SK-N-SH treated with all-trans-retinoic acid at 6 μM for 48 hours (cell line): ENCODE results near the gene ANO6.

Experiments
- ATAC-seq: fragments of 200-7000 bp; cut with Tn5 transposase; 3 replicates; pipeline ENCODE4 v1.9.1; 2020; ENCODE audit warnings: mild to moderate bottlenecking, moderate library complexity
- ARNTL ChIP-seq: fragments of 450-650 bp; formaldehyde crosslinking; IDR thresholded peaks from 2 replicates; pipeline ENCODE4 v1.5.0; 2020; ENCODE audit warnings: low read depth, mild to moderate bottlenecking, moderate library complexity, borderline replicate concordance
- CREB5 ChIP-seq: fragments of 250-450 bp; sonication (Bioruptor Pico); IDR thresholded peaks from 2 replicates; pipeline ENCODE4 v1.5.1; 2020; ENCODE audit warnings: low read depth, mild to moderate bottlenecking, moderate library complexity
- CSDC2 ChIP-seq: fragments of 250-450 bp; sonication (Bioruptor Pico); IDR thresholded peaks from 2 replicates; pipeline ENCODE4 v1.5.0; 2020; ENCODE audit warnings: mild to moderate bottlenecking, moderate library complexity
- ESRRG ChIP-seq: fragments of 250-450 bp; sonication (Bioruptor Pico); IDR thresholded peaks from 2 replicates; pipeline ENCODE4 v1.6.1; 2021; ENCODE audit warnings: mild to moderate bottlenecking
- GLIS3 ChIP-seq: fragments of 250-450 bp; sonication (Bioruptor Pico); IDR thresholded peaks from 2 replicates; pipeline ENCODE4 v1.5.0; 2020; ENCODE audit warnings: mild to moderate bottlenecking, moderate library complexity
- ISL1 ChIP-seq: fragments of 250-450 bp; sonication (Bioruptor Pico); IDR thresholded peaks from 2 replicates; pipeline ENCODE4 v2.1.2; 2022; ENCODE audit warnings: mild to moderate bottlenecking, moderate library complexity
- POU6F1 ChIP-seq: fragments of 250-450 bp; sonication (Bioruptor Pico); IDR thresholded peaks from 2 replicates; pipeline ENCODE4 v1.8.0; 2021; ENCODE audit warnings: low read depth, mild to moderate bottlenecking, moderate library complexity, borderline replicate concordance
- PPARA ChIP-seq: fragments of 250-450 bp; sonication (Bioruptor Pico); IDR thresholded peaks from 2 replicates; pipeline ENCODE4 v1.5.0; 2020; ENCODE audit warnings: mild to moderate bottlenecking, borderline replicate concordance
- RARB ChIP-seq: fragments of 250-450 bp; sonication (Bioruptor Pico); IDR thresholded peaks from 2 replicates; pipeline ENCODE4 v1.8.0; 2021; ENCODE audit warnings: mild to moderate bottlenecking, moderate library complexity
- SNAI2 ChIP-seq: fragments of 250-450 bp; sonication (Bioruptor Pico); IDR thresholded peaks from 2 replicates; pipeline ENCODE4 v1.5.0; 2020; ENCODE audit warnings: mild to moderate bottlenecking, moderate library complexity
- TCF4 ChIP-seq: fragments of 250-450 bp; sonication (Bioruptor Pico); IDR thresholded peaks from 2 replicates; pipeline ENCODE4 v1.8.0; 2021; ENCODE audit warnings: mild to moderate bottlenecking, moderate library complexity, borderline replicate concordance
- TOX ChIP-seq: fragments of 250-450 bp; sonication (Bioruptor Pico); IDR thresholded peaks from 2 replicates; pipeline ENCODE4 v1.8.0; 2021; ENCODE audit warnings: mild to moderate bottlenecking, moderate library complexity, borderline replicate concordance
- TSHZ2 ChIP-seq: fragments of 250-450 bp; sonication (Bioruptor Pico); IDR thresholded peaks from 2 replicates; pipeline ENCODE4 v1.5.0; 2020; ENCODE audit warnings: mild to moderate bottlenecking, moderate library complexity
- ZFP30 ChIP-seq: fragments of 450-650 bp; formaldehyde crosslinking; IDR thresholded peaks from 2 replicates; pipeline ENCODE4 v1.5.0; 2022; ENCODE audit warnings: mild to moderate bottlenecking, moderate library complexity
- ZNF565 ChIP-seq: fragments of 450-650 bp; formaldehyde crosslinking; conservative IDR thresholded peaks from 2 replicates; pipeline ENCODE4 v1.5.0; 2020; ENCODE audit warnings: low read depth, mild to moderate bottlenecking, moderate library complexity
- ZNF70 ChIP-seq: fragments of 450-650 bp; formaldehyde crosslinking; IDR thresholded peaks from 2 replicates; pipeline ENCODE4 v1.5.0; 2020; ENCODE audit warnings: mild to moderate bottlenecking, moderate library complexity
- ZNF8 ChIP-seq: fragments of 450-650 bp; formaldehyde crosslinking; IDR thresholded peaks from 2 replicates; pipeline ENCODE4 v1.5.0; 2020; ENCODE audit warnings: mild to moderate bottlenecking, moderate library complexity

ANO6 gene

GRCh38 chr12:45478931-45479330 lies 263.0 kb downstream of the ANO6 start (continued):
- TF ChIP-seq CREB5 (CRISPR knock-in tag) = no peak
- no peak for TF ChIP-seq ZNF565 (CRISPR knock-in tag)
- TF ChIP-seq GLIS3 (CRISPR knock-in tag) = no peak
- no peak for TF ChIP-seq ZNF8 (CRISPR knock-in tag)
- TF ChIP-seq ARNTL (CRISPR knock-in tag) = no peak
- TF ChIP-seq ZNF70 (CRISPR knock-in tag) = no peak
- TF ChIP-seq TCF4 (CRISPR knock-in tag) = no peak
- TF ChIP-seq PPARA = no peak
- no peak for TF ChIP-seq TOX

- no peak for ATAC-seq
- TF ChIP-seq ZFP30 (no peak), TSHZ2 (no peak)
These were observed 265.9 kb downstream of the ANO6 start for GRCh38 chr12:45481746-45482145.

- no peak for ATAC-seq
- TF ChIP-seq TSHZ2 (no peak), POU6F1 (CRISPR knock-in tag) (no peak), ISL1 (no peak), ZNF565 (CRISPR knock-in tag) (no peak), CSDC2 (CRISPR knock-in tag) (no peak), ARNTL (CRISPR knock-in tag) (no peak), RARB (CRISPR knock-in tag) (no peak), TOX (no peak), ZFP30 (no peak), SNAI2 (CRISPR knock-in tag) (no peak), ESRRG (CRISPR knock-in tag) (no peak)
- TF ChIP-seq, all 23 proteins: peak for 0
These were observed 267.7 kb downstream of the ANO6 start for GRCh38 chr12:45483571-45483970.
